Fibroblast of the aortic adventitia (primary cell): ENCODE results near the gene AOAH. TPM values are rescaled to one million over a fixed set of nuclear protein-coding genes. Genes with fewer than 3 reads are reported as not detected.

Experiments
- DNase-seq: peaks from one replicate; pipeline ENCODE4 v3.0.0-alpha.2; 2010; ENCODE audit warnings: low read depth
- H3K4me3 ChIP-seq: 2 replicates; pipeline ENCODE4 v1.5.1; 2011; ENCODE audit warnings: low read depth, mild to moderate bottlenecking, control low read depth, low read length, moderate library complexity
- total RNA-seq: library from RNA; depleted of rRNA; stranded (reverse); fragments of >200 nt; gene quantifications from 2 replicates; pipeline ENCODE4 v1.2.3, GENCODE V29; 2012; ENCODE audit warnings: low replicate concordance
- TF ChIP-seq, protein P1 (sequence below): IDR thresholded peaks from 2 replicates; pipeline ENCODE4 v1.5.1; 2011; ENCODE audit warnings: mild to moderate bottlenecking, low read length, control low read depth, inconsistent platforms; ENCODE audit not compliant: insufficient read depth

AOAH gene
- total RNA-seq, 1 donor = not detected

DNA sequence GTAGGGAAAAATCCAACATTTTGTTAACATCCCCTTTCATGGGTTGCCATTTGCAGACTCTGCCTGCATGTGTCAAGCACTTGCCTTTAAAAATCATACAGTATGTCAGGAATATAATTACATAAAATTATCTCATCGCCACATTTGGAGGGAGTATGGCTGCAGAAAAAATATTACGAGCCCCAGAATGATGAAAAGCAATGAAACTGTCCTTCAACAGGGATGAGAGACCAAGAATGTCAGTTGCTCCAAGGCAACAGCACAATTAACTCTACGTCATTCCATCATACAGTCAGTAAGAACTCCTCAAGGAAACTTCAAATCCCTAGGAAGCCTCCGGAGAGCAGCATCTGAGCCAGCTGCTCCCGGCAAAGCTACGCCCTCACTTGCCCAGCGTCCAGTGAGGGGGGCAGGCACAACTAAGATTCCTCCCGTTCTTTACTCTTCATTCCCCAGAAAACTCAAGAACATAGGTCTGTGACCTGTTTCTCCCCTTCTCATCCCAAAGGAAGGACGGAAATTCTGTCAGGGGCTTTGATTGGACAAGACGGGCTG is 201.8 kb downstream of the AOAH start:
- TF ChIP-seq, protein P1, sequence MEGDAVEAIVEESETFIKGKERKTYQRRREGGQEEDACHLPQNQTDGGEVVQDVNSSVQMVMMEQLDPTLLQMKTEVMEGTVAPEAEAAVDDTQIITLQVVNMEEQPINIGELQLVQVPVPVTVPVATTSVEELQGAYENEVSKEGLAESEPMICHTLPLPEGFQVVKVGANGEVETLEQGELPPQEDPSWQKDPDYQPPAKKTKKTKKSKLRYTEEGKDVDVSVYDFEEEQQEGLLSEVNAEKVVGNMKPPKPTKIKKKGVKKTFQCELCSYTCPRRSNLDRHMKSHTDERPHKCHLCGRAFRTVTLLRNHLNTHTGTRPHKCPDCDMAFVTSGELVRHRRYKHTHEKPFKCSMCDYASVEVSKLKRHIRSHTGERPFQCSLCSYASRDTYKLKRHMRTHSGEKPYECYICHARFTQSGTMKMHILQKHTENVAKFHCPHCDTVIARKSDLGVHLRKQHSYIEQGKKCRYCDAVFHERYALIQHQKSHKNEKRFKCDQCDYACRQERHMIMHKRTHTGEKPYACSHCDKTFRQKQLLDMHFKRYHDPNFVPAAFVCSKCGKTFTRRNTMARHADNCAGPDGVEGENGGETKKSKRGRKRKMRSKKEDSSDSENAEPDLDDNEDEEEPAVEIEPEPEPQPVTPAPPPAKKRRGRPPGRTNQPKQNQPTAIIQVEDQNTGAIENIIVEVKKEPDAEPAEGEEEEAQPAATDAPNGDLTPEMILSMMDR = no peak
- no peak overlapping the region for H3K4me3 ChIP-seq
- DNase-seq = no peak

DNA sequence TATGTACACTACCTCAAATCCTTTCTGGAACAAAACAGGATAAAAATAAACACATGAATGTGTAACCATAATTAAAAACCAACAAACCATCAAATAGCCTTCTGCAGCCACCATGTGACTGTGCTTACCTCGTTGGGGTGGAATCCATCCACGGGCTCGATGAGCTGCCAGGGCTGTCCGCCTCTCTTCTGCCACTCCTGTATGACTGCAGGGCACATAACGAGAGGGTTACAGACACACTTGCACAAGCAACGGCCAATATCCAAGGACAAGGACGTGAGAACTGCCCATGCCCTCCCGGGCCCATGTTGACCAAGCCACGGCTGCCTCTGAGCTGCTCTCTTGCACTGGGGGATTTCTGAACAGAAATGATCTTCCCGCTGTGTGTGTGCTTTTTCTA is 202.4 kb downstream of the AOAH start:
- no peak overlapping the region for H3K4me3 ChIP-seq
- DNase-seq = no peak
- TF ChIP-seq, protein P1 = no peak

DNA sequence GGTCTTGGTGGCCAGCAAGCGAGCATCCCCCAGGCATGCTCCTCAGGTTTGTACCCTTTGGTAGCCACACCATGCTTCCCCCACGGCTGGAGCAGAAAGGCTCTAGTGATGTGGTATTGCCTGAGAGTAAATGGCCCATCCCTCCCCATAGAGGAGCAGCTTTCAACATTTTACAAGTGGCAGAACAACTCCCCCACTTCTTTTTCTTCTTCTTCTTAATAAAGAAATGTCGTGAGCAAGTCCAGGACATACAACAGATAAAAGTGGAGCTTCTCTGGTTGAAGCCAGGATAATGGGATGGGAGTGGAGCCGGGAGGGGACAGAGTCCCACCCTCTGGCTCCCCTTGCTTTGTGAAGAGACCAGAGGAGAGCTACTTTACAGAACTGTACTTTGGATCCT is 203.2 kb downstream of the AOAH start:
- no peak for DNase-seq
- H3K4me3 ChIP-seq = no peak overlapping the region
- TF ChIP-seq, protein P1 = no peak

DNA sequence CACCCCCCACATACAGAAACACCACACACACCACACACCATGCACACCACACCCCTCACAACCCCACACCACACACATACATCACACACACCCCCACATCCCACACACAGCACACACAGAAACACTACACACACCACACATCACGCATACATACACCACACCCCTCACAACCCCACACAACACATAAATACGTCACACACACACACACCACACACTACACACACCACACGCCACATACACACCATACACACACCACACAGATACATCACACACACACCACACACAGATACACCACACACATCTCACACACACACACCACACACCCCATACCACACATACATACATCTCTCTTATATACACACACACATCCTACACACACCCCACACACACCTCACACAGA is 208.4 kb downstream of the AOAH start:
- no peak overlapping the region for H3K4me3 ChIP-seq
- TF ChIP-seq, protein P1 = no peak
- DNase-seq = no peak

DNA sequence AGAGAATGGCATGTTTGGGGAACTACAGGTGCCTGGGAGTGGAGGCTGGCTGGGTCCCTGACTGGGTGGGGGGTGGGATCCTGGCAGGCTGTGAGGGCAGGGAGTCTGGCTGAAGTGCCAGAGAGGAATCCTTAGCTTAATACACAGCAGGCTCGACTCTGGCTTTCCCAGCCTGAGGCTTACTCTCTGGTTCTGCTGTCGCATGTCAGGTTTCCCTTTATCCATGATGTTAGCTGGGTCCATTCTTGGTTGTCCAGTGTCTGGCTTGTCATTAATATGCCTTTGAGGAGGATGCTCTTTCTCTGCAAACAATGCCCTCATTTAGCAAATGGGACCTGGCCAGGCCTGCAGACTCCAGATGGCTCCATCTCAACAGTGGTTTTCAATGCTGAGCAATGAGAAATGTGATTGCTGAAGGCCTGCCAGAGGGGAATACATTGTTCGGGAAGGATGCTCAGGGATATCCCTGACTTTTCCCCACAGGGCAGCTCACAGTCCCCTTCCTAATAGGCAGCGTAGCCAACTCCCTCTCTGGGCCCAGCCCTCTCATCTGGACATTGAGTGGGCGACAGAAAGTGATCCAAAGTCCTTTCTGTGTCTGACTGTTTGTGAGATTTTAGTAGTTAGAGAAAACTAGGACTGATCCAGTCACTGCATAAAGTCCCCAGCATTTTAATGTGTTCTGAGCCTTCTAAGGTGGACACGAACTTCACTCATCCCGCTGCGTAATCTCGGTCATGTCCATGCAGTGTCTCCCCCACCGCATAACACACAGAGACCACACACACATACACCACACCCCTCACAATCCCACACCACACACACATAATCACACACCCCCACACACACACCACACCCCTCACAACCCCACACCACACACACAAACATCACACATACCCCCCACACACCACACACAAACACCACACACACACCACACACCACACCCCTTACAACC is 209.7 kb downstream of the AOAH start:
- DNase-seq = no peak
- TF ChIP-seq, protein P1 = no peak
- no peak overlapping the region for H3K4me3 ChIP-seq

DNA sequence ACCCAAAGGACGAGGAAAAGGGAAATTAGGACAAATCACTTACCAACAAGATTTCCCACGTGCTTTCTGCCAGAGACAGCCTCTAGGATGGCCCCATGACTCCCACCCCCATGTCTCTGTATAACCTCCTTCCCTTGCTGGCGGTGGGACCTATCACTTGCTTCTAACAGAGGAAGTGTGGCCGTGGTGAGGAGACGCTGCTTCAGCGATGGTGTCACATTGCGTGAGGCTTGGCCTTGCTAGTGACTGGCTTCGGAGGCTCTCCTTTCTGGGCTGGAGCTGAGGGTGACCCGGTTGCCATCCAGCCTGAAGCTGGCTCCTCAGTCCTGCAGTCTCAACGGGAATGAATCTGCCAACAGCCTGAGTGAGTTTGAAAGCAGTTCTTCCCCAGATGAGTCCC is 210.9 kb downstream of the AOAH start:
- no peak overlapping the region for H3K4me3 ChIP-seq
- TF ChIP-seq, protein P1 = no peak
- no peak for DNase-seq

DNA sequence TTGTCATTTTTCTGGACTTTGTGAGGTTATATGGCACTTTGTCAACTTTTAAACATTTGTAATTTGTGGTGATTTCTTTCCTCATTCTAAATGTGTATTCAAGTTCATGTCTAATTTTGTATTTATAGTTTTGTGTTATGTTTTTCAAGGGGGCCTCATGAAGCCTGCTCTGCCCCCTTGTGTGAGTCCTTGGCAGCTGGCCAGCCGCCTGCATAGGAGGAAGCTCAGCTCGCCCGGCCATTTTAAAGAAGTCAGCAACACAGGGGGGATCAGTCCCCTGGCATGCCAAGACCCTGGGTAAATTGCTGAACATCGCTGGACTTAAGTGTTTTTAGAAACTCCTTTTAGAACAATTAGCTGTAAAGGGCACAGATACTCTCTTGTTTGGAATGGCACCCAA is 211.7 kb downstream of the AOAH start:
- no peak overlapping the region for H3K4me3 ChIP-seq
- TF ChIP-seq, protein P1 = no peak
- DNase-seq = no peak
